Measurements from ENCODE around the gene LYPD6. TPM values are rescaled to one million over a fixed set of nuclear protein-coding genes. Genes with fewer than 3 reads are reported as not detected.
"Not testable (repeated sequence)": the region's sequence is repeated elsewhere in the genome, so short reads cannot be mapped to it uniquely, and the experiment has no call there.

LYPD6 gene, protein sequence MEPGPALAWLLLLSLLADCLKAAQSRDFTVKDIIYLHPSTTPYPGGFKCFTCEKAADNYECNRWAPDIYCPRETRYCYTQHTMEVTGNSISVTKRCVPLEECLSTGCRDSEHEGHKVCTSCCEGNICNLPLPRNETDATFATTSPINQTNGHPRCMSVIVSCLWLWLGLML
- 22.7 and 40.4 TPM in 2 replicates for total RNA-seq (2014; rRNA removed; shearing (Covaris generic))

DNA sequence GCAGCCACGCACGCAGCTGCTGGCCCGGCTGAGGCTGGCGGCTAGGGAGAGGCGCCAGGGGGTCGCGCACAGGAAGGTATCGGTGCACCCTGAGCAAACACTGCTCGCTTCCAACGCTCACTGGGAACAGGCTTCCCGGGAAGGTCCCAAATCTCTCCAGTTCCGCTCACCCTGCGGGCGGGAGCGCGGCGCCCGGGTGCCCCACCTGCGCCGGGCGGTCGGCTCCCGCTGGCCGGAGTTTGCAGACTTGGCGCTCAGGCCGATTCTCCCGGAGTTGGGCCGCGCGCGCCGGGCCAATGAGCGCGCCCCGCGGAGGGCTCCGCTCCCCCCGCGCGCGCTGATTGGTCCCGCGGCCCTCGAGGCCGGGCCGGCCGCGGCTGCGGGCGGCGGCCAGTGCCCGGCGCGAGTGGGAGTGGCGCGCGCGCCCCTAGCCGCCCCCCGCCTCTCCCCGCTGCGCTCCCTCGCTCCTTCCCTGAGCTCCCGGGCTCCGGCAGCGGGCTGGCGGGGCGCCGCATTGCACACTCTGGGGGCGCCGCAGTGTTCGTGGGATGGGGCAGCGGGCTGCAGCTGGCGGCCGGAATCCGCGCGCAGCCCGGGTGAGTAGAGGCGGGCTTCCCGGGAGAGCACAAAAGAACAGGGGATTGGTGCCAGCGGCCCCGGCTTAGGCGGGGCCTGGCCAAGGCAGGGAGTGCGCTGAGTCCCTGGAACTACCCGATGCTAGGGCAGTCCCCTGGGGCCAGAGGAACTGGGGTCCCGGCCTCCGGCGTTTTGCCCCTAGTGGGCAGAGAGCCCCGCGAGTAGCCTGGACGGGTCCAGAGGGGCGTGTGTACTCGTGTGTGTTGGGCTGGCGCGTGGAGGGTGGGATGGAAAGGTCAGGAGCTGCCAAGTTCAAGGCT is at the start of gene LYPD6:
Gene LYPD6, plus strand, starts transcription at position 461 of the 896 bp plus-strand sequence. CDS start 107,122 bp downstream, outside the sequence.
- peak; percentile 64 for DNase-seq (ENCODE audit: low spot score)

DNA sequence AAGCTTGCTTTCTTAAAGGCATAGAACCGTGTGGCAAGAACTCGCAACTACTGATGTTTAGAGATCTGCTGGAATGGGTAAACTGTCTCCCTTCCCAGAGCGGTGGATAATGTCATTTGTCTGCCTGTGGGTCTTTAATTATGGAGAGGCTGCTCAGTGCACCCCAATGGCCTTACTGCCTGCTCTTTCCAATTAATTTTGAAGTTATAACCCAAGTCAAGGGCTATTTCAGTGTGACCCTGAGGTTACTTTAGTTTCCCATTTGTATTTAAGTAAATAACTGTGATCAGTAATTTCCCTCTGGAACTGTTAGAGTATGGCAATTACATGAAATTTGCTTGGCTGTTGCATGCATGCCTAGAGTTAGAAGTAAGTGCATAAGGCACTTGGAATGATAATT is 48.9 kb upstream of the LYPD6 start:
- DNase-seq (ENCODE audit: low spot score), result no peak

DNA sequence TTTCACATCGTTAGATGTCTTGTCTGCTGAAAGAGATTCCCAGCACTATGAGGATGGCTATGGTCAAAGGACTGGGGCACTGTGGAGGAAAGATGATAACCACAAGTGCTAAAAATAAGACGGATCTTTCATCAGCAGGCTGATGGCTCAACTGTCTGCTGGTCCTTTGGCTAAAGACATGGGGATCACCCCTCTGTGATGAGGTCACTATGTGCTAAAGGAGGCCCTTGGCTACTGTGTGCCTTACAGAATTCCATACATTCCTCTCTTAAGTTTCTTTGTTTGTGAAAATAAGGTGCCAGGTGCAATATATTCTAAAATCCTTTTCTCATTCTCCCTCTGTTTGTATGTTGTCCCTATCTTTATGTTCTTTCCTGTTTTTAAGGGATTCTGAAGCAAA is 39.7 kb upstream of the LYPD6 start:
- peak; percentile 3 for DNase-seq (ENCODE audit: low spot score)

DNA sequence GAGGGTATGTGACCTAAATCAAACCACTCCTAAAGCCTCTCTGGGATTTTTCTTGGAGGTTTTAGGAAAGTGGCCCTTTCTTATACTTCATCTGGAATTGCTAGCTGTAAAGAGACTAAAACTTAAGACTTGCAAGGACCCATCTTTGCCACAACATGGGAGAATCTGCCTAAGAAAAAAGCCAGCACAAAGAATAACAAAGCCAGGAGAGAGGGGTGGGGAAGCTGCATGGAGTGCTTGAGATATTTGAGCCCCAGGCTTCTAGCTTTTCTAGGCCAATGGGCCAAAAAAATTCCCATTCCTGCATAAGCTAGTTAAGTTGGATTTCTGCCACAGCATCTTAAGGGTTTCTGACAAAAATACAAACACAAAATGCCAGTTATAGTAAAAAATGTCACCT is 38.5 kb upstream of the LYPD6 start:
- DNase-seq (ENCODE audit: low spot score), result no peak

DNA sequence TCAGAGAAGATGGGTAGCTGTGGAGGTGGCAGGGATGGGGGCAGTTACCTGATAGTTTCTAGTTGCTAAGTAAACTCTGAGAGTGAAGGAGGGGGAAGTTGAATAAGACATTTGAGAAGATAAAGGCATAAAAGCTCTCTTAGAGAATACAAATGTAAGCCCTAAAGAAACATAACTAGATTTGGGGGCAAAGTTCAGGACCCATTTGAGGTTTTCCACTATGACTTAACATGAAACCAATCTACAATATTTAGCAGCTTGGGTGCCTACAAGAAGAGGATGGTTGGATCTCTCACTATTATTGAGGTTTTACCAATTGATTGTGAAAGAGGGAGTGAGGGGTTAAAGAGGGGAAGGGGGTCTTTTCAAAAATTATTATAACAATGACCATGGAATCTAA is 34.4 kb upstream of the LYPD6 start:
- DNase-seq (ENCODE audit: low spot score), result no peak

DNA sequence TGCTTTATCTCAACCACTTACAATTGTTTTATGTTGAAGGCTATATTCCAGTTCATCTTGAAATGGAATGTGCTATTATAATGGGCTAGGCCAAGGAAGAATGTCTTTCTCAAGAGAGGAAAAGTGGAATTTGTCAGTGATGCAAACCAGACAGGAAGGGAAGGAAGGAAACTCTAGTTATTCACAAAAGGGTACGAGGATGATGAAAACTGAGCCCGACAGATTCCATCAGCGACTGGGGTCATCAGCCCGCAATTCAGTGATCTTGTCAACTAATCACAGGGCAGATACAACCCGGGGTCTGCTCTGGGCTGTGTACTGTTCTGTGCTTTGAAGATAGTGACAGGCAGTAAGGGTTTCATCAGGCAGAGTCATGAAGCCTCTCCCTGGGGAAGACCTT is 23.4 kb upstream of the LYPD6 start:
- DNase-seq (ENCODE audit: low spot score), result no peak

DNA sequence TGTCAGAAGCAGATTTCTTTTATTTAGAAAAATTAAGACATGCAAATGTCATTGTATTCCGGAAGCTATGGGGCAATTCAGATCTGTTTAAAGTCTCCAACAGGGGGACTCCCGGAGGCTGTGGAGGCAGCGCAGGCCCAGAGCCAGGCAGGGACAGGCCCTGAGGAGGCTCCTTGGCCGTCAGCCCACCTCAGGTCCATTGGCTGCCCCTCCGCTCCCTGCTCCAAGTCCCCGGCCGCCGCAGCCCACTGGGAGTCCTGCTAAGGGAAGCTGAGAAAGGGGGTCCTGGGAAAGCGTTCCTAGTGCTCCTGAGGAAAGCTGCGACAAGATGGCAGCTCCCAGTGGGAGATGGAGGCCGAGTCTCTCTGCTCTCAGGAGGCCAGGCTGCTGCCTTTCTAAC is 20.0 kb upstream of the LYPD6 start:
- no peak for DNase-seq (ENCODE audit: low spot score)

DNA sequence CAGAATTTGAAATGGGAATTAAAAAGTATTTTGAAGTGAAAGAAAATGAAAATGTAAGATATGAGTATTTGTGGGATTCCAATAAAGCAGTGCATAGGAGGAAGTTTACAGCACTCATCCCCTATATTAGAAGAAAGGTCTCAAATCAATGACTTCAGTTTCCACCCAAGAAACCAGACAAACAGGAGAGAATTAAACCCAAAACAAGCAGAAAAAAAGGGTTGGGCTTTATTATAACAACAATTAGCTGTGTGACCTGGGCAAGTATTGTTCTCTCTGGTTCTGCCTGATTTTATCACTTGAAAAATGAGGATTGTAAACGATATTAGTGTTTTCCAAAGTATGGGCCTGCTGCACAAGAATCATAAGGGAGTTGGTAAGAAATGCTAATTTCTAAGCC is 18.3 kb upstream of the LYPD6 start:
- DNase-seq (ENCODE audit: low spot score), result no peak

DNA sequence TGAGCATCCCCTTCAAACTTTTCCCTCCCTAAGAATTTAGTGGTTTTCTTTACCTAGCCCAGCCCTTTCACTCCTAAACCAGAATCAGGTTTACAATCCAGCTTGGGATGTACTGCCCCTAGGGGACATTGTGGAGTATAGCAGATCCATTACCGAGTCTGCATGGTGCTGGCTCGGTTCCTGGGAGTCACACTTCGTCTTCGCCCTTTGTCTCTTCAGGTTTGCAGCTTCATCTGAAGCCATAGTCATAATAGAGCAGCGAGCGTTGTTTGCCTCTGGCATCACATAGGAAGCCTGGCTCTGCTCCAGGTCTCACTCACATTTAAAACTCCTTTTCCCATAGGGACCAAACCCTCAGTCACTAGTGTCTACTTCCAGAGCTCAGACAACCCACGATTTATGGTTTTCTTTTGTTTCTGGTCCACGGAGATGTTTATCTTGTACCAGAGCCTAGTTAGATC is 16.8 kb upstream of the LYPD6 start:
- peak; percentile 69 for DNase-seq (ENCODE audit: low spot score)

DNA sequence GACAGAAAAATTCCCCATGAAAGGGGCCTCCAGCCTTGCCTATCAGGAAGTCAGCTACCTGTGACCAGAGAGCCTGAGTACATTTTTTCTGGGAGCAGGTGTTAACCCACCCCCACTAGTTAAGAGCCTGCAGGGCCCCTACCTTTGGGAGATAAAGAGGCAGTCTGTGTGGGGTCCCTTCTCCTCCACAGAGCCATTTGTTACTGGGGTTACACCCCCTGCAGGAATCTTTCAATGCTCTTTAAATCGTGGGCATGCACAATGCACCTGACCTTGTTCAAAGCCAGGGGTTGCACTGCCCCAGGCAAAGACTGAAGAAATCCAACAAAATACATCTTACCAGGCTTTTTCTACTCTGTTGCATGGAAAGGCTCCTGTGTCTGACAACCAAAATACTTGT is 15.7 kb upstream of the LYPD6 start:
- DNase-seq (ENCODE audit: low spot score), result no peak

DNA sequence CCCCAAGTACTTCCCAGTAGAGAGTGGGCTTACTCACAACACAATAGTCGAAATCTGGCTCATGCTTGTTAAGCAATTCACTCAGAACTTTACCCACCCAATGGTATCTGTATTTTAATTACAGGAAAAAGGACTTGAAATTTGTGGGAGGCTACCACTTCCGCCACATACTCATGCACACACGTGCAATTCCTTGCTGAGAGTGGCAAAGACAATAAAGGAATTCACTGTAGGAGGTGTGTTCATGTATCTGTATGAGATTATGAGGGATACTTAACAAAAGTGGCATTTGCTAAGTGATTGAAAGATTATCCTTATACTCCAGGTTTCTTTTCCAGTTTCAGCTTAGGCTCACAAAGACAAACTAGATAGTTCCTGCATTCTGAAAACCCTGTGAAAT is 14.9 kb upstream of the LYPD6 start:
- DNase-seq (ENCODE audit: low spot score), result no peak

DNA sequence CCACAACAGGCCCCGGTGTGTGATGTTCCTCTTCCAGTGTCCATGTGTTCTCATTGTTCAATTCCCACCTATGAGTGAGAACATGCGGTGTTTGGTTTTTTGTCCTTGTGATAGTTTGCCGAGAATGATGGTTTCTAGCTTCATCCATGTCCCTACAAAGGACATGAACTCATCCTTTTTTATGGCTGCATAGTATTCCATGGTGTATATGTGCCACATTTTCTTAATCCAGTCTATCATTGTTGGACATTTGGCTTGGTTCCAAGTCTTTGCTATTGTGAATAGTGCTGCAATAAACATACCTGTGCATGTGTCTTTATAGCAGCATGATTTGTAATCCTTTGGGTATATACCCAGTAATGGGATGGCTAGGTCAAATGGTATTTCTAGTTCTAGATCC is 11.8 kb upstream of the LYPD6 start:
- DNase-seq (ENCODE audit: low spot score), result not testable (repeated sequence)

DNA sequence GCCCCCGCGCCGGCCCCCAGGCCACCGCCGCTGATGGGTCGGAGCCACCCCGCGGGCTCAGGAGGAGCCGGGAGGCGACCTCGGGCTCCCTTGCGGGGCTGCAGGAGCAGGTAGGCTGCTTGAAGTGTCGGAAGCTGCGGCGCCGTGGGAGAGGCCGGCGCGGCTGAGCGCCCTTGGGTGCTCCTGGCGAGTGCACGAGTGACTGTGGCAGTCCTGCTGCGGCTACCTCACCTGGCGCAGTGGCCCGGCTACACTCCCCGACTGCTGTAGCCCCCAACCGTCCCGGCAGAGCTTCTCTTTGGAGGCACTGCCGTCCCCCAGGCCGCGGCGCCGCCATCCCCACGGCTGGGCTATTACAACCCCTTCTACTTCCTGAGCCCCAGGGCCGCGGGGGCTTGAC is 10.0 kb upstream of the LYPD6 start:
- no peak for DNase-seq (ENCODE audit: low spot score)

DNA sequence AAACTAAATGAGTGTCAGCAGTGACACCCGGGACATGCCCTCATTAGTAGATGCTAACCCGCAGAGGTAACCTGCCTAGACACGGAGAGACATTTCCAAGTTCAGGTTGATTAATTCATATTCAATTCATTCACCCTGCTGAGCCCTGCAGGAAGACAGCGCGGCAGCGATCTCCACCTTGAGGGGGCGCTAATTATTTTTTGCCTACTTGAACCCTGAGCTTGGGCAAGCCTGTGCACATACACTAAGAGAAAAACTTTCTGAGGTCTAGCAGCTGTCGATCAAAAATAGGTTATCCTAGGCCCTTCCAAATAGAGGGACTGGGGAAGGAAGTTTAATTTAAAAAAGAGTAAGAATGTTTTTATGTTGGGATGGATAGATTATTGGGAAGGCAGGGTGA is 1.3 kb upstream of the LYPD6 start:
- no peak for DNase-seq (ENCODE audit: low spot score)

DNA sequence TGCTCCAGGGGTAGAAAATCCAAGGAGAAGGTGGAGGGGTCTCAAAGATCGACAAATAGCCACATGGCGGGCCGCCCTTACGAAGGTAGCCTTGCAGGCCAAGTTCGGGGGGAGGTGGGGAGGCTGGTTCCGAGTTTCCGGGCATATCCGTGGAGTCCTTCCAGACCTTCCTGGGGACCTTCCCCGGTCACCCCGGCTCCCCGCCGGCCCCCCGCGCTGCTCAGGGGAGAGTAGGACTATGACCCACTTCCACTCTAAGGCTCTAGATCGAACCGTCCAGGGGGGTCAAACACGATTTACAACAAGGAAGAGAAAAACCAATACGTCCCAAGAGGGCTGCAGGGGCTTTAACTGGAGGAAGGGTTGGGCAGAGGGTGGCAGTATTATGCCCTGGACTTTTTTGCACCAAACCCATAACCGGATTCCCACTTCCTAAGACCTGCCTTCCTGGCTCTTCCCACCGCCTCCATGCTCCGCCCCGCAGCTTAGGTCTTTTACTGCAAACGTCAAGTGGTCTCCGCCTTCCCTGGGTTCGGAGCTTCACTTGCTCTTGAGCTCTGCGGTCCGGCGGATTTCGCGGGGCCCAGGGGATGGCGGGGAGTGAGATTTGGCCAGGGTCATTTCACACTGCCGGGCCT is 779 bp upstream of the LYPD6 start:
- DNase-seq (ENCODE audit: low spot score), result peak; percentile 84

DNA sequence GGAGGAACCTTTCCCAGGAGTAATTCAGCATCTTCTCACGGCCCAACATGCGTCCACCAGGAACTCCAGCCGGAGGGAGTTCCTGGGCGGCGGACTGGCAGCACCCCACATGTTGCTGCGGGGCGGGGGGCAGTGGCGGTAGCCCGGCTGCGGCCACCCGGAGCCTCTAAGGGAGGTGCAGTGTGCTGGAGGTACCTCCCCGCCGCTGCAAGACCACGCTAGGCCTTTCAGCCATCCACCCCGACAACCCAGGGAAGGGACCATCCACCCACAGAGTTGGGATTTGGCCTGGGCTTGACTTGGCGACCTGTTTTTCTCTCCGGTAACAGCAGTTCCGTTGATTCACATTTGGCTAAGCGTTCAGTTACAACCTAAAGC is 625 bp downstream of the LYPD6 start:
- no peak for DNase-seq (ENCODE audit: low spot score)

DNA sequence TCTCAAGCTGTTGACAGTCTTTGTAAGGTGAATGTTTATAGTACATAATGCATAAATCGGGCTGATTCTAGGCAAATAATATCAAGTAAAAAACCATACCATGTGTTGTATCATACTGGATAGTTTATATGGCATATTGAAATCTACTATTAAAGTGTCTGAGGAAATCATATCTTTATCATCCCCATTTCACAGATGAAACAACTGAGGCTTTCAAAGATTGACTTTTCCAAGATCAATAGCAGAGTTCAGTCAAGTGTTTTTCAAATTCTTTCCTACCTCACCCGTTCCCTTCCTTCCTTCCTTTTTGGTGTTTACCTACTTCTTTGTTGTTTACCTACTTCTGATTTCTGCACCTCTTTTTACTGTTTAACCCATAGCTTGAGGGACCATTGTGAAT is 2.0 kb downstream of the LYPD6 start:
- no peak for DNase-seq (ENCODE audit: low spot score)

DNA sequence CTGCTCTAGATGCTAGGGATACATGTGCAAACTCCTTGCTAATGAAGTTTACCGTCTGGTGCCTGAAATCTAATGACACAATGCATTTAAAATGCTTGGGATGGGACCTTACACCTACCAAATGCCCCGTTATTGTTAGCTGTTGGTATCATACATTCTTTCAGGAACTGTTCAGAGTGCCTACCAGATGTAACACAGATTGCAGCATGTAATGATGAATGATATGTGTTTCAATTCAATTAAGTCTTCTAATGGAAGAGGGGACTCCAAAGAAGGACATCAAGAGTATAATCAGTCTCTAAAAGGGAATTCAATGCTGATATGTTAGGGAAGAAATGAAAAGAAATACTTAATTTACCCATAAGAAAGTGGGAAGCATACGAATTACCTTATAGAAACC is 3.2 kb downstream of the LYPD6 start:
- no peak for DNase-seq (ENCODE audit: low spot score)

DNA sequence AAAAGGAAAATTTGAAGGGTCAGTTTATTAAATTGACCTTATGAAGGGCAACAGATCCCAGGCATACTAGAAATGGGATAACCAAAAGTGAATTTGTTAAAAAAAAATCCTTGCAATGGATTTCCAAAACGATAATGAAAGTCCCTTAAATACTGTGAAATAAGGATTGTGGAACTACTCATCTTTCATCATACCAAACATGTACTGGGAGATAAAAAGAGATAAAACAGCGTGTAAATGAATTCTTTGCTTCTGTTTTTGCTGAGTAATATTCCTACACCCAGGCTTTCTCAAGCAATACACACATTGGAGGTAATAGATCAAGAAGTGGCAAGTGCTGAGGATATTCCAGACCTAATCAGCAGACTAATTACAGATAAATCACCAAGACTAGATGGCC is 3.8 kb downstream of the LYPD6 start:
- DNase-seq (ENCODE audit: low spot score), result no peak

DNA sequence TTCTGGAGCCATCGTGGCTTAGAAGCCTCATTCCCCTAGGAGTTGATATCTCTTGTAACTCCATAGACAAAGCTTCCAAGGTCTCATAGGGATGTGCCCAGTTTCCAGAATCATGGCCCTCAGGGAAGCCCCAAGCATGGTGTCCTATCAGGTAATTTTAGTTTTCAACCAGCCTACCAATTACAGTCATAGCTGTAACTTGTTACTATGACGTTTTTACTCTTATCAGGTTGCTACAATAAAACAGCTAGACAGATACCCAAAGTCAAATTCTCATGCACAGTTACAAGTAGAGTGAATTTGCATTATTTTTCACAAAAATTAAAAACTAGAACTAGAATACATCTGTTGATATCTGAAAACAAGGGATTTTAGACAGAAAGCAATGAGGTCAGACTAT is 8.9 kb downstream of the LYPD6 start:
- DNase-seq (ENCODE audit: low spot score), result no peak

DNA sequence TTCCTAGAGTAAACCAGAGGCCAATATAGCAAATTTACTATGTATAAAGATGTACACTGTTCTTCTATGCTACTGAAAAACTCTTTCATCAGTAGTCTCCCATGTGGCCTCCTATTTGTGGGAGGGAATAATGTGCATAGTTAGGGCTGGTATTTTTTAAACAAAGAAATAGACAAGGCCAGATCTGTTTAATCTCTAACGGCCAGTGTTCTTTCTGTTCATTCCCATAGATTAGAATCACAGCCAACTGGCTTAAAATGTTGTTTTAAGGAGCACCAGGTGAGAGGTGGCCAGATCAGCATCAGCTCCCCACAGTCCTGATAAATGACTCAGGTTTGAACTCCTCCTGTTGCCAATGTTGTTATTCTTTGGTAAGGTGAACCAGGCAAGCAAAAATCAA is 12.1 kb downstream of the LYPD6 start:
- DNase-seq (ENCODE audit: low spot score), result no peak

DNA sequence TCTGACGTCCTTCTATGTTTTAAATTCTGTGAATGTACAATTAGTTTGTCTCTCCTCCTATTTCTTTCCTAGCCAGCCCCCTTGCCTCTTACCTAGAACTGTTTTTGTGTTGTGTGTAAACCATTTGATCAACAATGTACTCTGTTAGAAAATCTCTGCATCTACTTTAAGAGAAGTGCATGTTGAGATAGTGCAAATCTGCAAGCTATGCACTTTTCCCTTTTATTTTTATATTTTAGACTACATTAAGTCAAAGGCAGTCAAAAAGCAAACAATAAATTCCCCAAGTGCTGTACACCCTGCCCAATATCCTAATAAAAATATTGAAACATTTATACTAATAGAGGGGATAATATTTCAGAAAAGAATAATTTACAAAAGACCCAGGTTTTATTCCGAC is 13.7 kb downstream of the LYPD6 start:
- no peak for DNase-seq (ENCODE audit: low spot score)

DNA sequence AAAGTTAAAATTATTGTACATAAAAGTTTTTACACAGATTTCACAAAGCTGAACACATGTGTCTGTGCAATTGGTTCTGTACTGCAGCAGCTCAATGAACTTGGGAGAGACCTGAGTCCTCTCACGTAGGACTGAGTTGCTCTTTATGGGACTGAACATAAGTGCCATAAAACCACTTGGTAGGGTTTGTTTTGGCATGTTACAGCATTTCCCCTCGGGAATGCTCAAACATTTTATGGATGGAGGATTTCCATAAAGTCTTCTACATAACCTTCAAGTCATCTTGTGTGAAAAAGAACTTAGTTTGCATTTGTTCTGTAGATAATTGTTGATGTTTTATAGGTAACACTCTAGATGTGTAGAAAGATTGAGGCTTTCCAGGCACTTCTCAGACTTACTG is 15.9 kb downstream of the LYPD6 start:
- DNase-seq (ENCODE audit: low spot score), result no peak

Measured in A172 (cell line).